Neural progenitor cell (in vitro differentiated cells): ENCODE data around the gene TMEM219. TPM values are rescaled to one million over a fixed set of nuclear protein-coding genes. Genes with fewer than 3 reads are reported as not detected.

Experiments
- DNase-seq: peaks from one replicate; pipeline ENCODE4 v3.0.0-alpha.2; 2016; ENCODE audit warnings: low spot score
- H2AFZ ChIP-seq: fragments of 200-600 bp; sonication (generic); replicated peaks from 2 replicates; pipeline ENCODE4 v1.6.1; 2016; ENCODE audit warnings: antibody characterized with exemption
- H3F3A ChIP-seq: fragments of 200-600 bp; sonication (generic); 2 replicates; pipeline ENCODE4 v1.6.1; 2016; ENCODE audit warnings: antibody characterized with exemption, low read depth
- H3K27ac ChIP-seq: fragments of 200-600 bp; sonication (generic); 2 replicates; pipeline ENCODE4 v1.5.1; 2016; ENCODE audit warnings: mild to moderate bottlenecking
- H3K27me3 ChIP-seq: fragments of 200-600 bp; sonication (generic); 2 replicates; pipeline ENCODE4 v1.6.1; 2016; ENCODE audit warnings: mild to moderate bottlenecking, moderate library complexity
- H3K36me3 ChIP-seq: fragments of 200-600 bp; sonication (generic); 2 replicates; pipeline ENCODE4 v1.5.1; 2016
- H3K4me1 ChIP-seq: fragments of 200-600 bp; sonication (generic); 2 replicates; pipeline ENCODE4 v1.6.1; 2016; ENCODE audit warnings: mixed run types
- H3K4me2 ChIP-seq: fragments of 200-600 bp; sonication (generic); 2 replicates; pipeline ENCODE4 v1.6.1; 2016
- H3K4me3 ChIP-seq: fragments of 200-600 bp; sonication (generic); 2 replicates; pipeline ENCODE4 v1.5.1; 2016
- H3K79me2 ChIP-seq: fragments of 200-600 bp; sonication (generic); 2 replicates; pipeline ENCODE4 v1.6.1; 2016; ENCODE audit warnings: low read depth
- H3K9ac ChIP-seq: fragments of 200-600 bp; sonication (generic); 2 replicates; pipeline ENCODE4 v1.6.1; 2016
- H3K9me3 ChIP-seq: fragments of 200-600 bp; sonication (generic); 2 replicates; pipeline ENCODE4 v1.5.1; 2016; ENCODE audit warnings: low read depth
- H4K20me1 ChIP-seq: fragments of 200-600 bp; sonication (generic); 2 replicates; pipeline ENCODE4 v1.6.1; 2016; ENCODE audit warnings: low read depth
- H3K27ac Mint-ChIP-seq: 3 replicates; pipeline ENCODE4 v1.8.0; 2021; ENCODE audit warnings: mixed read lengths
- H3K27me3 Mint-ChIP-seq: 2 replicates; pipeline ENCODE4 v1.8.0; 2022; ENCODE audit warnings: low read depth, mild to moderate bottlenecking, inconsistent platforms, moderate library complexity, mixed read lengths; ENCODE audit not compliant: insufficient read depth
- H3K36me3 Mint-ChIP-seq: 3 replicates; pipeline ENCODE4 v1.8.0; 2021; ENCODE audit warnings: mixed read lengths
- H3K4me1 Mint-ChIP-seq: 3 replicates; pipeline ENCODE4 v1.8.0; 2021; ENCODE audit warnings: mixed read lengths
- H3K4me3 Mint-ChIP-seq: 3 replicates; pipeline ENCODE4 v1.8.0; 2021; ENCODE audit warnings: mild to moderate bottlenecking, moderate library complexity, mixed read lengths
- H3K9me3 Mint-ChIP-seq: 3 replicates; pipeline ENCODE4 v1.8.0; 2020; ENCODE audit warnings: mixed read lengths
- EZH2 ChIP-seq: fragments of 200-600 bp; sonication (generic); IDR thresholded peaks from 2 replicates; pipeline ENCODE4 v1.6.1; 2017; ENCODE audit warnings: antibody characterized with exemption, mild to moderate bottlenecking, moderate library complexity
- EZH2phosphoT487 ChIP-seq: fragments of 200-600 bp; sonication (generic); IDR thresholded peaks from 2 replicates; pipeline ENCODE4 v1.6.1; 2017; ENCODE audit warnings: antibody characterized with exemption
- total RNA-seq: library from RNA; depleted of rRNA; stranded (reverse); fragments of >200 nt; gene quantifications from 2 replicates; pipeline ENCODE4 v1.2.3, GENCODE V29; 2015; ENCODE audit warnings: low replicate concordance
- TF ChIP-seq, protein P1 (sequence below): fragments of 200-600 bp; sonication (generic); IDR thresholded peaks from 2 replicates; pipeline ENCODE4 v1.5.1; 2017; ENCODE audit warnings: antibody characterized with exemption, mild to moderate bottlenecking

TMEM219 gene
- total RNA-seq, 1 donor from 2014 or later, result 50.7 TPM

GRCh38 chr16:29925105-29925756 lies 36.6 kb upstream of the TMEM219 start:
- Mint-ChIP-seq H3K27ac (peak overlapping the region; percentile 69), H3K4me1 (peaks cover 26% of the 10 kb centered on the region), H3K36me3 (peaks cover 10% of the 10 kb centered on the region), H3K4me3 (peak overlapping the region; percentile 95), H3K27me3 (peaks cover 5% of the 10 kb centered on the region), H3K9me3 (no peaks in the 10 kb centered on the region)
- Histone ChIP-seq H3K9me3 (no peaks in the 10 kb centered on the region), H3F3A (peaks cover 4% of the 10 kb centered on the region), H2AFZ (peak overlapping the region; percentile 74), H3K4me1 (peaks cover 11% of the 10 kb centered on the region), H3K4me2 (peak overlapping the region; percentile 97), H3K9ac (peak overlapping the region; percentile 66), H3K79me2 (peaks cover 13% of the 10 kb centered on the region), H3K27me3 (no peaks in the 10 kb centered on the region), H4K20me1 (peaks cover 5% of the 10 kb centered on the region), H3K4me3 (peak overlapping the region; percentile 78), H3K27ac (no peak overlapping the region), H3K36me3 (no peaks in the 10 kb centered on the region)
- DNase-seq, result peak; percentile 35
- TF ChIP-seq EZH2 (no peak), EZH2phosphoT487 (no peak)
- TF ChIP-seq, protein P1, sequence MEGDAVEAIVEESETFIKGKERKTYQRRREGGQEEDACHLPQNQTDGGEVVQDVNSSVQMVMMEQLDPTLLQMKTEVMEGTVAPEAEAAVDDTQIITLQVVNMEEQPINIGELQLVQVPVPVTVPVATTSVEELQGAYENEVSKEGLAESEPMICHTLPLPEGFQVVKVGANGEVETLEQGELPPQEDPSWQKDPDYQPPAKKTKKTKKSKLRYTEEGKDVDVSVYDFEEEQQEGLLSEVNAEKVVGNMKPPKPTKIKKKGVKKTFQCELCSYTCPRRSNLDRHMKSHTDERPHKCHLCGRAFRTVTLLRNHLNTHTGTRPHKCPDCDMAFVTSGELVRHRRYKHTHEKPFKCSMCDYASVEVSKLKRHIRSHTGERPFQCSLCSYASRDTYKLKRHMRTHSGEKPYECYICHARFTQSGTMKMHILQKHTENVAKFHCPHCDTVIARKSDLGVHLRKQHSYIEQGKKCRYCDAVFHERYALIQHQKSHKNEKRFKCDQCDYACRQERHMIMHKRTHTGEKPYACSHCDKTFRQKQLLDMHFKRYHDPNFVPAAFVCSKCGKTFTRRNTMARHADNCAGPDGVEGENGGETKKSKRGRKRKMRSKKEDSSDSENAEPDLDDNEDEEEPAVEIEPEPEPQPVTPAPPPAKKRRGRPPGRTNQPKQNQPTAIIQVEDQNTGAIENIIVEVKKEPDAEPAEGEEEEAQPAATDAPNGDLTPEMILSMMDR, result no peak

- Histone ChIP-seq H3K9ac (peak within 1 kb of the TSS; percentile 66), H3K4me3 (peak within 1 kb of the TSS; percentile 78), H3K9me3 (no peaks in the 10 kb centered on the region), H3K36me3 (no peaks in the 10 kb centered on the region), H4K20me1 (peaks cover 5% of the 10 kb centered on the region), H3K4me2 (peak within 1 kb of the TSS; percentile 97), H3K79me2 (peaks cover 13% of the 10 kb centered on the region), H3K4me1 (peaks cover 11% of the 10 kb centered on the region), H3F3A (peaks cover 4% of the 10 kb centered on the region), H3K27ac (no peak within 1 kb of the TSS), H2AFZ (peak within 1 kb of the TSS; percentile 74), H3K27me3 (no peaks in the 10 kb centered on the region)
- TF ChIP-seq EZH2, result no peak
- TF ChIP-seq EZH2phosphoT487, result no peak
- TF ChIP-seq, protein P1, result no peak
- Mint-ChIP-seq H3K9me3 (no peaks in the 10 kb centered on the region), H3K27ac (peak within 1 kb of the TSS; percentile 99), H3K4me1 (peaks cover 26% of the 10 kb centered on the region), H3K4me3 (peak within 1 kb of the TSS; percentile 95), H3K36me3 (peaks cover 5% of the 10 kb centered on the region), H3K27me3 (peaks cover 5% of the 10 kb centered on the region)
- DNase-seq, result peak; percentile 96
Measured at GRCh38 chr16:29925781-29926710, 35.8 kb upstream of the TMEM219 start, which contains the start of gene KCTD13. Gene KCTD13, minus strand, starts transcription at chr16:29926226. Its CDS starts 193 bp downstream, at chr16:29926033.

- H3K27ac Mint-ChIP-seq, result peak overlapping the region; percentile 99
- peaks cover 26% of the 10 kb centered on the region for H3K4me1 Mint-ChIP-seq
Measured at GRCh38 chr16:29926711-29927052, 35.2 kb upstream of the TMEM219 start.

More at GRCh38 chr16:29926711-29927052, 35.2 kb upstream of the TMEM219 start:
- no peaks in the 10 kb centered on the region for H3K9me3 ChIP-seq
- H3K4me3 ChIP-seq, result peak overlapping the region; percentile 78
- TF ChIP-seq EZH2 (no peak), EZH2phosphoT487 (no peak)
- TF ChIP-seq, protein P1, result no peak
- DNase-seq, result no peak
- H3K27ac ChIP-seq, result no peak overlapping the region
- peaks cover 11% of the 10 kb centered on the region for H3K4me1 ChIP-seq
- Mint-ChIP-seq H3K27me3 (peaks cover 5% of the 10 kb centered on the region), H3K9me3 (no peaks in the 10 kb centered on the region), H3K4me3 (peak overlapping the region; percentile 94), H3K36me3 (peaks cover 6% of the 10 kb centered on the region)
- no peaks in the 10 kb centered on the region for H3K36me3 ChIP-seq
- H3K9ac ChIP-seq, result peak overlapping the region; percentile 53
- H3K27me3 ChIP-seq, result no peaks in the 10 kb centered on the region
- H4K20me1 ChIP-seq, result peaks cover 5% of the 10 kb centered on the region
- H3F3A ChIP-seq, result peaks cover 4% of the 10 kb centered on the region
- H3K4me2 ChIP-seq, result peak overlapping the region; percentile 84
- peaks cover 13% of the 10 kb centered on the region for H3K79me2 ChIP-seq
- H2AFZ ChIP-seq, result peak overlapping the region; percentile 59
